Measurements from ENCODE around the gene SKAP2.

SKAP2 gene

DNA sequence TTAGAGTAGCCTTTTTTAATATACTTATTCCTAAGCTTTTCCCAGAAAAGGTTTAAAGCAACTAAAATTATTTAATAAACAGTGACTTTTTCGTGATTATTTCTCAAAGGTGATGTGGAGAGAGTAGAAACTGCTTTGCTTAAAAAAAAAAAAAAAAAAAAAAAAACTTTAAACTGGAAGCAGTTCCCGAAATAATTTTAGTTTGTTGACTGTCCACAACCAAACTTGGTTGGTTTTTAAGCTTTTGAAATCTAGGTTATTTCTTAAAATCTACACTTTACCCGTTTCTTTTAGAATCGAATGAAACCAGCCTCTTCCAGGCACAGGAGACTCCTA, 7.3 kb downstream of the SKAP2 start (continued):
- TF ChIP-seq, protein P1, sequence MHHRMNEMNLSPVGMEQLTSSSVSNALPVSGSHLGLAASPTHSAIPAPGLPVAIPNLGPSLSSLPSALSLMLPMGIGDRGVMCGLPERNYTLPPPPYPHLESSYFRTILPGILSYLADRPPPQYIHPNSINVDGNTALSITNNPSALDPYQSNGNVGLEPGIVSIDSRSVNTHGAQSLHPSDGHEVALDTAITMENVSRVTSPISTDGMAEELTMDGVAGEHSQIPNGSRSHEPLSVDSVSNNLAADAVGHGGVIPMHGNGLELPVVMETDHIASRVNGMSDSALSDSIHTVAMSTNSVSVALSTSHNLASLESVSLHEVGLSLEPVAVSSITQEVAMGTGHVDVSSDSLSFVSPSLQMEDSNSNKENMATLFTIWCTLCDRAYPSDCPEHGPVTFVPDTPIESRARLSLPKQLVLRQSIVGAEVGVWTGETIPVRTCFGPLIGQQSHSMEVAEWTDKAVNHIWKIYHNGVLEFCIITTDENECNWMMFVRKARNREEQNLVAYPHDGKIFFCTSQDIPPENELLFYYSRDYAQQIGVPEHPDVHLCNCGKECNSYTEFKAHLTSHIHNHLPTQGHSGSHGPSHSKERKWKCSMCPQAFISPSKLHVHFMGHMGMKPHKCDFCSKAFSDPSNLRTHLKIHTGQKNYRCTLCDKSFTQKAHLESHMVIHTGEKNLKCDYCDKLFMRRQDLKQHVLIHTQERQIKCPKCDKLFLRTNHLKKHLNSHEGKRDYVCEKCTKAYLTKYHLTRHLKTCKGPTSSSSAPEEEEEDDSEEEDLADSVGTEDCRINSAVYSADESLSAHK (tag by site-specific recombination; IDR thresholded peaks at IDR 0.05) = 0 out of 2 replicates have a peak, but pooled peaks have one; percentile 27
- TF ChIP-seq GLI2 (tag by site-specific recombination; IDR thresholded peaks at IDR 0.05; ENCODE audit: borderline replicate concordance, low read depth) = no peak

DNA sequence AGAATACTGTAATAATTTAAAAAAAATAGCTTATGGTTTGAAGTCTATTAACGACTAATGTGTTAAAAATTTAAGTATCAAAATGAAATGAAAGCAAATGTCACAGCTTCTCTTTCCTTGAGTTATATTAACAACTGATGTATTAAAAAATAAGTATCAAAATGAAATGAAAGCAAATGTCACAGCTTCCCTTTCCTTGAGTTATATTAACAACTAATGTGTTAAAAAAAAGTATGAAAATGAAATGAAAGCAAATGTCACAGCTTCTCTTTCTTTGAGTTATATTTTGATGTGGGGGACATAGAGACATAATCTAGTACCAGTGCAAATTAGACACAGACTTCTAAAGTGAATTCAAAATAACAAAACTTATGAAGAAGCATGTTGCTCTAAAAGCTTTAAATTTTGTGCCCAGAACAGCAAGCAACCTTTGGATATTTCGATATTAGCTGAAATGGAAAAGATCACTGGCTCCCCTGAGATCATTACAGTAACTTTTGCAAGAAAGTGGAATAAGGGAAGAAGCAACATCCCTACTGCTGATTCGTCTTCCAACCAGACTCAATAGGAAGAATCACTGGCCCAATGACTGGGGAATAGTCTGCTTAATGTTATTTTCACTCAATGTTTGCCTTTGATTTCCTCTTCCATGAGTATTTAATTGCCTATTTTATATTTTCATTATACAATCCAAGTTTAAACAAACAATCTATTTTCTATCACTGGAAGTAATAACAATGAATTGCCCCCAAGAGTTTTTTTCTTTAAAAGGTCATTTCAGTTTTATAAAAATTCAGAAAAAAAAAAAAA, 8.0 kb downstream of the SKAP2 start:
- ChIA-PET CTCF (interaction anchor here (0.6 to 5.2 kb wide), 8 partner anchors 174 to 305 kb away, joined by 3 to 34 read pairs (median 6); partner anchors contain the start of gene HOXA5), POLR2A (interaction anchor here (0.7 to 1.8 kb wide), 4 partner anchors 8 to 316 kb away, joined by 3 to 7 read pairs (median 4); partner anchors contain the start of gene SKAP2)
- H3K4me3 ChIP-seq (ENCODE audit: low read depth, low read length) = no peak overlapping the region
- TF ChIP-seq, protein P2, sequence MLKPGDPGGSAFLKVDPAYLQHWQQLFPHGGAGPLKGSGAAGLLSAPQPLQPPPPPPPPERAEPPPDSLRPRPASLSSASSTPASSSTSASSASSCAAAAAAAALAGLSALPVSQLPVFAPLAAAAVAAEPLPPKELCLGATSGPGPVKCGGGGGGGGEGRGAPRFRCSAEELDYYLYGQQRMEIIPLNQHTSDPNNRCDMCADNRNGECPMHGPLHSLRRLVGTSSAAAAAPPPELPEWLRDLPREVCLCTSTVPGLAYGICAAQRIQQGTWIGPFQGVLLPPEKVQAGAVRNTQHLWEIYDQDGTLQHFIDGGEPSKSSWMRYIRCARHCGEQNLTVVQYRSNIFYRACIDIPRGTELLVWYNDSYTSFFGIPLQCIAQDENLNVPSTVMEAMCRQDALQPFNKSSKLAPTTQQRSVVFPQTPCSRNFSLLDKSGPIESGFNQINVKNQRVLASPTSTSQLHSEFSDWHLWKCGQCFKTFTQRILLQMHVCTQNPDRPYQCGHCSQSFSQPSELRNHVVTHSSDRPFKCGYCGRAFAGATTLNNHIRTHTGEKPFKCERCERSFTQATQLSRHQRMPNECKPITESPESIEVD (tag by site-specific recombination; IDR thresholded peaks at IDR 0.05) = peak; percentile 89
- TF ChIP-seq, protein P3, sequence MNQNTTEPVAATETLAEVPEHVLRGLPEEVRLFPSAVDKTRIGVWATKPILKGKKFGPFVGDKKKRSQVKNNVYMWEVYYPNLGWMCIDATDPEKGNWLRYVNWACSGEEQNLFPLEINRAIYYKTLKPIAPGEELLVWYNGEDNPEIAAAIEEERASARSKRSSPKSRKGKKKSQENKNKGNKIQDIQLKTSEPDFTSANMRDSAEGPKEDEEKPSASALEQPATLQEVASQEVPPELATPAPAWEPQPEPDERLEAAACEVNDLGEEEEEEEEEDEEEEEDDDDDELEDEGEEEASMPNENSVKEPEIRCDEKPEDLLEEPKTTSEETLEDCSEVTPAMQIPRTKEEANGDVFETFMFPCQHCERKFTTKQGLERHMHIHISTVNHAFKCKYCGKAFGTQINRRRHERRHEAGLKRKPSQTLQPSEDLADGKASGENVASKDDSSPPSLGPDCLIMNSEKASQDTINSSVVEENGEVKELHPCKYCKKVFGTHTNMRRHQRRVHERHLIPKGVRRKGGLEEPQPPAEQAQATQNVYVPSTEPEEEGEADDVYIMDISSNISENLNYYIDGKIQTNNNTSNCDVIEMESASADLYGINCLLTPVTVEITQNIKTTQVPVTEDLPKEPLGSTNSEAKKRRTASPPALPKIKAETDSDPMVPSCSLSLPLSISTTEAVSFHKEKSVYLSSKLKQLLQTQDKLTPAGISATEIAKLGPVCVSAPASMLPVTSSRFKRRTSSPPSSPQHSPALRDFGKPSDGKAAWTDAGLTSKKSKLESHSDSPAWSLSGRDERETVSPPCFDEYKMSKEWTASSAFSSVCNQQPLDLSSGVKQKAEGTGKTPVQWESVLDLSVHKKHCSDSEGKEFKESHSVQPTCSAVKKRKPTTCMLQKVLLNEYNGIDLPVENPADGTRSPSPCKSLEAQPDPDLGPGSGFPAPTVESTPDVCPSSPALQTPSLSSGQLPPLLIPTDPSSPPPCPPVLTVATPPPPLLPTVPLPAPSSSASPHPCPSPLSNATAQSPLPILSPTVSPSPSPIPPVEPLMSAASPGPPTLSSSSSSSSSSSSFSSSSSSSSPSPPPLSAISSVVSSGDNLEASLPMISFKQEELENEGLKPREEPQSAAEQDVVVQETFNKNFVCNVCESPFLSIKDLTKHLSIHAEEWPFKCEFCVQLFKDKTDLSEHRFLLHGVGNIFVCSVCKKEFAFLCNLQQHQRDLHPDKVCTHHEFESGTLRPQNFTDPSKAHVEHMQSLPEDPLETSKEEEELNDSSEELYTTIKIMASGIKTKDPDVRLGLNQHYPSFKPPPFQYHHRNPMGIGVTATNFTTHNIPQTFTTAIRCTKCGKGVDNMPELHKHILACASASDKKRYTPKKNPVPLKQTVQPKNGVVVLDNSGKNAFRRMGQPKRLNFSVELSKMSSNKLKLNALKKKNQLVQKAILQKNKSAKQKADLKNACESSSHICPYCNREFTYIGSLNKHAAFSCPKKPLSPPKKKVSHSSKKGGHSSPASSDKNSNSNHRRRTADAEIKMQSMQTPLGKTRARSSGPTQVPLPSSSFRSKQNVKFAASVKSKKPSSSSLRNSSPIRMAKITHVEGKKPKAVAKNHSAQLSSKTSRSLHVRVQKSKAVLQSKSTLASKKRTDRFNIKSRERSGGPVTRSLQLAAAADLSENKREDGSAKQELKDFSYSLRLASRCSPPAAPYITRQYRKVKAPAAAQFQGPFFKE (tag by site-specific recombination; IDR thresholded peaks at IDR 0.05; ENCODE audit: borderline replicate concordance) = no peak
- no peak for TF ChIP-seq HOXA7 (CRISPR knock-in tag; IDR thresholded peaks at IDR 0.05; ENCODE audit: borderline replicate concordance)
- TF ChIP-seq ZNF16 (tag by site-specific recombination; IDR thresholded peaks at IDR 0.05; ENCODE audit: low read depth) = no peak
- TF ChIP-seq ZNF670 (tag by site-specific recombination; IDR thresholded peaks at IDR 0.05; ENCODE audit: low read depth) = no peak
- peak; percentile 30; the same call in 1 of the 2 replicates for TF ChIP-seq ZNF366 (tag by site-specific recombination; conservative IDR thresholded peaks at IDR 0.05)
- TF ChIP-seq BCL11A (tag by site-specific recombination; IDR thresholded peaks at IDR 0.05; ENCODE audit: low read depth) = no peak
- TF ChIP-seq ZNF121 (tag by site-specific recombination; IDR thresholded peaks at IDR 0.05) = no peak
- TF ChIP-seq PRDM1 (tag by site-specific recombination; IDR thresholded peaks at IDR 0.05) = 0 out of 2 replicates have a peak, but pooled peaks have one; percentile 30
- TF ChIP-seq ZNF302 (tag by site-specific recombination; IDR thresholded peaks at IDR 0.05; ENCODE audit: low read depth) = no peak
- H3K9me3 ChIP-seq (ENCODE audit: control insufficient read depth, insufficient read depth, low read depth, low read length) = no peaks in the 10 kb centered on the region
- H3K36me3 ChIP-seq (ENCODE audit: control insufficient read depth in 2 of 2, insufficient read depth in 1 of 2, low read length in 2 of 2) = peaks cover 0 to 4% of the 10 kb centered on the region in 2 experiments; a peak in 2 of 3 replicates
- H3K4me1 ChIP-seq (ENCODE audit: control insufficient read depth, insufficient read depth, low read length) = peaks cover 58% of the 10 kb centered on the region
- H3K27ac ChIP-seq (ENCODE audit: extremely low read depth, low read depth, low read length) = peak overlapping the region; percentile 60
